Gastroesophageal sphincter (tissue), 3 donors: ENCODE data around the gene AHSP.
A peak's percentile ranks its signal among the peaks of the same experiment; 100 is the strongest.

ENCODE experiments used
- CTCF ChIP-seq, 4 experiments: fragments of 200-600 bp in 2 of 4; fragments of 450-650 bp in 2 of 4; sonication (generic) in 1 of 4; IDR thresholded peaks; one replicate each; pipeline ENCODE4 v1.5.1; 2017 to 2019; ENCODE audit warnings: antibody characterized with exemption in 4 of 4, mild to moderate bottlenecking in 2 of 4, moderate library complexity in 2 of 4
- EP300 ChIP-seq: sonication (generic); formaldehyde crosslinking; IDR thresholded peaks from one replicate; pipeline ENCODE4 v1.6.1; 2017; ENCODE audit warnings: antibody characterized with exemption, mild to moderate bottlenecking
- POLR2A ChIP-seq, 2 donors: fragments of 450-650 bp; IDR thresholded peaks; one replicate each; pipeline ENCODE4 v1.6.1; 2017; ENCODE audit warnings: antibody characterized with exemption in 2 of 2, mild to moderate bottlenecking in 2 of 2, moderate library complexity in 1 of 2
- POLR2AphosphoS5 ChIP-seq: sonication (generic); formaldehyde crosslinking; IDR thresholded peaks from one replicate; pipeline ENCODE4 v1.6.1; 2017; ENCODE audit warnings: antibody characterized with exemption

GRCh38 chr16:31480851-31481536 is 46.7 kb upstream of the AHSP start:
- TF ChIP-seq POLR2A (IDR thresholded peaks at IDR 0.05) (no peak), CTCF (IDR thresholded peaks at IDR 0.05) (no peak), EP300 (no peak), POLR2AphosphoS5 (peak; percentile 44)
